ENCODE data around the gene HTRA1. TPM values are rescaled to one million over a fixed set of nuclear protein-coding genes. Genes with fewer than 3 reads are reported as not detected.

Gene HTRA1
- total RNA-seq, 1 experiment from 2014 or later, result 0.17 TPM

DNA sequence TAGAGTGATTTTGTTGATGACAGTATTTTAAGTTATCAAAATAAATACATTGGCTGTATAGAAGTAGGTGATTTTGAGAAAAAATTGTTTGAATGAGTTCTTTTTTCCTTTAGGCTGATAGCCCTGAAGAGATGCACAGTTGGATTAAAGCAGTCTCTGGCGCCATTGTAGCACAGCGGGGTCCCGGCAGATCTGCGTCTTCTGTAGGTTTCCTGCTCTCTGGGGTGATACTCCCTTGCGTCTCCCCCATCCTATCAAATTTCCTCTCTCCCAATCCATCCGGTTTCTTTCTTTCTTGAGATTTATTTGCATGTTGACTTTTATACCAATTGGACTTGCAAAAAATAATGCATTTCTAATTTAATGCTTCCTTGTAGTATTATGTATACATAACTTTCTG is 34.5 kb upstream of the HTRA1 start:
- no peak overlapping the region for H3K4me3 ChIP-seq (ENCODE audit: low read depth, low read length, poor library complexity, severe bottlenecking)
- H3K4me1 ChIP-seq (ENCODE audit: insufficient read depth, low read length, poor library complexity, severe bottlenecking), result peaks cover 13% of the 10 kb centered on the region
- TF ChIP-seq EZH2 (IDR thresholded peaks at IDR 0.05; ENCODE audit: borderline replicate concordance, low read depth, low read length, poor library complexity, severe bottlenecking), result no peak
- TF ChIP-seq, protein P1, sequence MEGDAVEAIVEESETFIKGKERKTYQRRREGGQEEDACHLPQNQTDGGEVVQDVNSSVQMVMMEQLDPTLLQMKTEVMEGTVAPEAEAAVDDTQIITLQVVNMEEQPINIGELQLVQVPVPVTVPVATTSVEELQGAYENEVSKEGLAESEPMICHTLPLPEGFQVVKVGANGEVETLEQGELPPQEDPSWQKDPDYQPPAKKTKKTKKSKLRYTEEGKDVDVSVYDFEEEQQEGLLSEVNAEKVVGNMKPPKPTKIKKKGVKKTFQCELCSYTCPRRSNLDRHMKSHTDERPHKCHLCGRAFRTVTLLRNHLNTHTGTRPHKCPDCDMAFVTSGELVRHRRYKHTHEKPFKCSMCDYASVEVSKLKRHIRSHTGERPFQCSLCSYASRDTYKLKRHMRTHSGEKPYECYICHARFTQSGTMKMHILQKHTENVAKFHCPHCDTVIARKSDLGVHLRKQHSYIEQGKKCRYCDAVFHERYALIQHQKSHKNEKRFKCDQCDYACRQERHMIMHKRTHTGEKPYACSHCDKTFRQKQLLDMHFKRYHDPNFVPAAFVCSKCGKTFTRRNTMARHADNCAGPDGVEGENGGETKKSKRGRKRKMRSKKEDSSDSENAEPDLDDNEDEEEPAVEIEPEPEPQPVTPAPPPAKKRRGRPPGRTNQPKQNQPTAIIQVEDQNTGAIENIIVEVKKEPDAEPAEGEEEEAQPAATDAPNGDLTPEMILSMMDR (conservative IDR thresholded peaks at IDR 0.05; ENCODE audit: low read depth, low read length), result no peak
- no peaks in the 10 kb centered on the region for H3K27me3 ChIP-seq (replicated peaks; ENCODE audit: insufficient read depth, low read depth, low read length, poor library complexity)
- no peaks in the 10 kb centered on the region for H3K36me3 ChIP-seq (ENCODE audit: insufficient read depth, low read length, poor library complexity, severe bottlenecking)
- BruUV-seq (replicated peaks), result no TSS peak
- peak overlapping the region; percentile 61 for H3K27ac ChIP-seq (ENCODE audit: low read depth, low read length, poor library complexity, severe bottlenecking)
- DNase-seq (ENCODE audit: low spot score), result peak; percentile 58
- H3K9me3 ChIP-seq (ENCODE audit: low read depth, low read length, poor library complexity, severe bottlenecking), result no peaks in the 10 kb centered on the region
- ChIA-PET CTCF (no interaction called here), POLR2A (ENCODE audit: low non-redundant PET) (no interaction called here)
- intact Hi-C loops (cut with micrococcal nuclease; ENCODE audit: unreplicated experiment), result no loop called here

DNA sequence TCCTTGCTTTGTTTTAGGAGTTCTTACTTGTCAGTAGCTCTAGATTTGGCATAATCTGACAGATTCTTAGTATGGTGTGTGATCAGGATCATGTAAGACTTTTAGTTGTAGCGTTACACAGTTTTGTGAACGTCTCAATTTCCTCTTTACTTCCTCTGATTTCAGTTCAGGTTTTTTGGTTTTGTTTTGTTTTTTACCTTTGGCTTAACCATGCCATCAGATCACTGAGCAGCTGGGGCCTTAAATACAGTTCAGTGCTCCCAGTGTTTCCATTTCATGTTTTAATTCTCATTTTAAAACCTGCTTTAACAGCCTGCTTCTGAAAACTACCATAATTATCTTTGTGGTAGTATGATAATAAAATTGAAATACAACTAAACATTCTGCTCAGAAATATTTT is 34.1 kb upstream of the HTRA1 start:
- BruUV-seq (replicated peaks), result no TSS peak
- Histone ChIP-seq H3K4me1 (ENCODE audit: insufficient read depth, low read length, poor library complexity, severe bottlenecking) (peaks cover 13% of the 10 kb centered on the region), H3K36me3 (ENCODE audit: insufficient read depth, low read length, poor library complexity, severe bottlenecking) (no peaks in the 10 kb centered on the region), H3K27me3 (replicated peaks; ENCODE audit: insufficient read depth, low read depth, low read length, poor library complexity) (no peaks in the 10 kb centered on the region), H3K9me3 (ENCODE audit: low read depth, low read length, poor library complexity, severe bottlenecking) (no peaks in the 10 kb centered on the region), H3K27ac (ENCODE audit: low read depth, low read length, poor library complexity, severe bottlenecking) (no peak overlapping the region), H3K4me3 (ENCODE audit: low read depth, low read length, poor library complexity, severe bottlenecking) (no peak overlapping the region)
- TF ChIP-seq, protein P1 (conservative IDR thresholded peaks at IDR 0.05; ENCODE audit: low read depth, low read length), result no peak
- TF ChIP-seq EZH2 (IDR thresholded peaks at IDR 0.05; ENCODE audit: borderline replicate concordance, low read depth, low read length, poor library complexity, severe bottlenecking), result no peak
- POLR2A ChIA-PET (ENCODE audit: low non-redundant PET), result no interaction called here
- no peak for DNase-seq (ENCODE audit: low spot score)
- intact Hi-C loops (cut with micrococcal nuclease; ENCODE audit: unreplicated experiment), result no loop called here
- CTCF ChIA-PET, result no interaction called here

DNA sequence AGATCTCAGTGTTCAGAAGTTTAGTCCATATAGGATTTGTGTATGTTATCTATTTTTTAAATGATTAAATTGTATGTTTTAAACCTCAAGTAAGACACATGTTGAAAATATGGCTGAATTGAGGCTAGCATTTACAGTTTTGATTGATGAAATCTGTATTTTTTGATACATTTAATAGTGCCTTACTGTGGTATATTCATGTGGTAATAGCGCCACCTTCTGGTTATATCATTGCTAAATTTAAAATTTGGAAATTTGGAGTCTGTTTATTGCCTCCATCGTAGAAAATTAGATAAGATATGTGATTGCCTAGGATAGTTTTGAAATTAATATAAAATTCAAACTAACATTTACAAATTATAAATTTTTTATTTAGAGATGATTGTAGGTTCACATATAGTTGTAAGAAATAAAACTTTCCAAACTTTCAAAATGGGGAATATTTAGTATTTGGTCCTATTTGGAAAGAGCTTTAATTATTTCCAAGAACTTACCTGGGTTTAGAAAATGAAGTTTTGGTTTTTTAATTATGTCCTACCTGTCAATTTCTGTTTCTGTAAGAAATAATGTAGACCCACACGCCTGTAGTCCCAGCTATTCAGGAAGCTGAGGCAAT is 26.0 kb upstream of the HTRA1 start:
- Histone ChIP-seq H3K4me3 (ENCODE audit: low read depth, low read length, poor library complexity, severe bottlenecking) (no peak overlapping the region), H3K9me3 (ENCODE audit: low read depth, low read length, poor library complexity, severe bottlenecking) (no peaks in the 10 kb centered on the region), H3K27me3 (replicated peaks; ENCODE audit: insufficient read depth, low read depth, low read length, poor library complexity) (no peaks in the 10 kb centered on the region), H3K27ac (ENCODE audit: low read depth, low read length, poor library complexity, severe bottlenecking) (no peak overlapping the region), H3K4me1 (ENCODE audit: insufficient read depth, low read length, poor library complexity, severe bottlenecking) (no peaks in the 10 kb centered on the region), H3K36me3 (ENCODE audit: insufficient read depth, low read length, poor library complexity, severe bottlenecking) (no peaks in the 10 kb centered on the region)
- ChIA-PET CTCF (interaction anchor here (0.7 to 2.8 kb wide), 4 partner anchors 92 to 156 kb away, joined by 3 to 15 read pairs (median 5); no protein-coding TSS in a partner anchor), POLR2A (ENCODE audit: low non-redundant PET) (no interaction called here)
- intact Hi-C loops (cut with micrococcal nuclease; ENCODE audit: unreplicated experiment), result loop anchor here (1.0 to 5.0 kb wide), 2 partner anchors 132 to 137 kb away; no protein-coding TSS in a partner anchor
- BruUV-seq (replicated peaks), result no TSS peak
- no peak for TF ChIP-seq EZH2 (IDR thresholded peaks at IDR 0.05; ENCODE audit: borderline replicate concordance, low read depth, low read length, poor library complexity, severe bottlenecking)
- TF ChIP-seq, protein P1 (conservative IDR thresholded peaks at IDR 0.05; ENCODE audit: low read depth, low read length), result peak; percentile 72
- peak; percentile 64 for DNase-seq (ENCODE audit: low spot score)
